B cell (primary cell): Measurements from ENCODE around the gene KCND3. TPM values are rescaled to one million over a fixed set of nuclear protein-coding genes. Genes with fewer than 3 reads are reported as not detected.

Experiments used
- ATAC-seq: fragments of 200-7000 bp; cut with Tn5 transposase; one replicate; pipeline ENCODE4 v1.10.0; 2021; ENCODE audit warnings: low read depth, mild to moderate bottlenecking, moderate number of reproducible peaks, moderate library complexity
- CTCF ChIA-PET: fragments of 350-600 bp; sonication (Branson Sonifier 250); formaldehyde crosslinking; loops from one replicate; lab custom pipeline; 2021; ENCODE audit warnings: antibody characterized with exemption, inconsistent platforms; lab: Charles Lee
- POLR2A ChIA-PET: fragments of 350-600 bp; sonication (Branson Sonifier 250); formaldehyde crosslinking; loops from one replicate; lab custom pipeline; 2021; ENCODE audit warnings: antibody characterized with exemption; lab: Charles Lee
- DNase-seq: peaks from one replicate; pipeline ENCODE4 v3.0.0; 2013
- H2AFZ ChIP-seq: 2 replicates; pipeline ENCODE4 v1.6.1; 2012; ENCODE audit warnings: mild to moderate bottlenecking, low read depth, low read length; ENCODE audit not compliant: insufficient read depth, poor library complexity, severe bottlenecking
- H3K27ac ChIP-seq, 2 donors: 1 replicate in 1 of 2; 2 replicates in 1 of 2; pipeline ENCODE4 v1.5.1; 2012 to 2013; ENCODE audit warnings: low read length in 2 of 2, mild to moderate bottlenecking in 2 of 2, moderate library complexity in 1 of 2
- H3K27me3 ChIP-seq, 4 experiments: fragments of 200-600 bp in 1 of 4; sonication (generic) in 1 of 4; replicated peaks in 1 of 4; 1 replicate in 2 of 4; 2 replicates in 2 of 4; pipeline versions ENCODE4 v1.6.1 to v1.7.0; 2013 to 2016; ENCODE audit warnings: low read length in 3 of 4, mild to moderate bottlenecking in 2 of 4, mixed read lengths in 1 of 4, moderate library complexity in 1 of 4; ENCODE audit not compliant: insufficient read depth in 4 of 4, control insufficient read depth in 3 of 4; ENCODE audit errors: control extremely low read depth in 1 of 4
- H3K36me3 ChIP-seq, 2 experiments: replicated peaks in 1 of 2; 1 replicate in 1 of 2; 2 replicates in 1 of 2; pipeline versions ENCODE4 v1.6.1 to v1.7.1; 2013; ENCODE audit warnings: low read length in 1 of 2; ENCODE audit not compliant: insufficient read depth in 2 of 2, control insufficient read depth in 1 of 2; ENCODE audit errors: control extremely low read depth in 1 of 2, extremely low read depth in 1 of 2
- H3K4me1 ChIP-seq, 2 donors: fragments of 200-600 bp in 1 of 2; sonication (generic) in 1 of 2; 1 replicate in 1 of 2; 2 replicates in 1 of 2; pipeline versions ENCODE4 v1.5.1 to v1.6.1; 2013 to 2017; ENCODE audit warnings: low read length in 2 of 2; ENCODE audit not compliant: control insufficient read depth in 2 of 2, insufficient read depth in 2 of 2
- H3K4me2 ChIP-seq: replicated peaks from 2 replicates; pipeline ENCODE3; 2012; ENCODE audit warnings: mild to moderate bottlenecking, low read depth, low read length; ENCODE audit not compliant: poor library complexity, severe bottlenecking
- H3K4me3 ChIP-seq, 5 experiments: fragments of 200-600 bp in 1 of 5; sonication (generic) in 1 of 5; 1 replicate in 3 of 5; 2 replicates in 2 of 5; pipeline versions ENCODE4 v1.5.1 to v1.7.0; 2011 to 2016; ENCODE audit warnings: low read length in 4 of 5, mild to moderate bottlenecking in 4 of 5, low read depth in 2 of 5, control low read depth in 1 of 5, moderate library complexity in 1 of 5; ENCODE audit not compliant: insufficient read depth in 1 of 5; ENCODE audit errors: control extremely low read depth in 1 of 5, extremely low read depth in 1 of 5
- H3K79me2 ChIP-seq: fragments of 200-600 bp; sonication (generic); one replicate; pipeline ENCODE4 v1.6.0; 2016; ENCODE audit warnings: low read length; ENCODE audit not compliant: control insufficient read depth, insufficient read depth
- H3K9ac ChIP-seq: fragments of 200-600 bp; sonication (generic); 2 replicates; pipeline ENCODE4 v1.6.1; 2017; ENCODE audit warnings: mild to moderate bottlenecking, low read length, moderate library complexity
- H3K9me3 ChIP-seq, 3 donors: one replicate each; pipeline versions ENCODE4 v1.6.1 to v1.7.1; 2013; ENCODE audit warnings: low read length in 2 of 3; ENCODE audit not compliant: control insufficient read depth in 2 of 3, insufficient read depth in 1 of 3; ENCODE audit errors: control extremely low read depth in 1 of 3
- H4K20me1 ChIP-seq: 2 replicates; pipeline ENCODE4 v1.6.0; 2012; ENCODE audit warnings: mild to moderate bottlenecking, low read length; ENCODE audit not compliant: insufficient read depth, control insufficient read depth, poor library complexity, severe bottlenecking
- H3K27ac Mint-ChIP-seq: one replicate; pipeline ENCODE4 v1.8.0; 2021; ENCODE audit warnings: mixed read lengths
- H3K27me3 Mint-ChIP-seq: one replicate; pipeline ENCODE4 v1.8.0; 2021; ENCODE audit warnings: mixed read lengths
- H3K4me1 Mint-ChIP-seq: one replicate; pipeline ENCODE4 v1.8.0; 2021; ENCODE audit warnings: mixed read lengths
- H3K4me3 Mint-ChIP-seq: one replicate; pipeline ENCODE4 v1.8.0; 2021; ENCODE audit warnings: mixed read lengths
- H3K9me3 Mint-ChIP-seq: one replicate; pipeline ENCODE4 v1.8.0; 2022; ENCODE audit warnings: mixed read lengths; ENCODE audit not compliant: insufficient read depth
- EZH2 ChIP-seq: IDR thresholded peaks from 2 replicates; pipeline ENCODE4 v1.6.1; 2012; ENCODE audit warnings: borderline replicate concordance, low read depth, mild to moderate bottlenecking, moderate library complexity, low read length; ENCODE audit not compliant: insufficient read depth, poor library complexity, severe bottlenecking
- WGBS: methylation state at CpG from one replicate; pipeline ENCODE4 v1.1.5; 2013; ENCODE audit warnings: missing lambda C conversion rate; ENCODE audit not compliant: insufficient coverage; 5-methylcytosine and 5-hydroxymethylcytosine counted together
- intact Hi-C: fragments of 100-400 bp; cut with micrococcal nuclease; formaldehyde crosslinking; loops from one replicate; pipeline ENCODE4 v1.10.0; 2022
- polyA plus RNA-seq: library from polyadenylated mRNA; depleted of rRNA; stranded (reverse); fragments of >200 nt; gene quantifications from 2 replicates; pipeline ENCODE4 v1.2.3, GENCODE V29; 2012
- total RNA-seq, 2 donors: library from RNA; stranded (reverse); fragments of 120-200 nt in 1 of 2; gene quantifications; 1 replicate in 1 of 2; 2 replicates in 1 of 2; pipeline versions ENCODE4 v1.2.3 to v1.2.4, GENCODE V29; 2013 to 2022
- TF ChIP-seq, protein P1 (sequence below): fragments of 200-600 bp; IDR thresholded peaks from one replicate; pipeline ENCODE4 v1.8.0; 2022; ENCODE audit warnings: antibody characterized with exemption, mild to moderate bottlenecking

The KCND3 gene
- total and polyA plus RNA-seq, 2 donors (not counting 1 experiment from before 2014, with no cell fraction given), result 0.07 TPM; not detected in 1

DNA sequence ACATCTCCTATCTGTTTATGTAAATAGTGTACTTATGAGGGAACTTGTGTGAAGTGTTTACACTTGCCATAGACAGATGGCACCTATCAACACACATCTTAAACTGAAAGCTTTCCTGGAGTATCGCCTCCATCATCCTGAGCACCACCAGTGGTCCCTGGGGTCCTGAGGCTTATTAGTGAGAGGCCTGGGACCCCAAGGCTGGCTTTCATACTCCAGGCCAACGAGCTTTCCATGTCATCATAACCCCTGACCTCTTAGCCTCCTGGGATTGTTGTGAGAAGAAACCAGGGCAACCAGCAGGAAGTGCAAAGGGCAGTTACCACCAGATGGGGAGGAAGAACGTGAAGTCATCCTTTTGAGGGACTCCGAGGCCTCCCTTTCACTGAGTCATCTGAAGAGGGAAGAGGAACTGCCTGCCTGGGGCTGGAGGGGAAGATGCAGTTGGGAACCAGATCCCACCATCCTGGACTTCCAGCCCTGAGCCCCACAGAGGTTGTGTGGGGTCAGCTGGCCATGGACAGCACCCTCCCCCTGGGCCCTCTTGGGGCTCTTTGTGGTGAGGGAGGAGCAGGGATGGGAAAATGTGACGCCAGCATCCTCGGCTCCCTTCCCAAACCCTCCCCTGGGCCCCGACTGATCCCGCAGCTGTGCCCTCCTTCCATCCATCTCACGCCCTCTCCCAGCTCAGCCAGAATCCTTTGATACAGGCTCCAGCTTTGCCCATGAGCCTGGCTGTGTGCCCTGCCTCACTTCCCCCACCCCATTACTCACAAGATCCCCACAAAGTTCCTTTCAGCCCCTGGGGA, 256.1 kb downstream of the KCND3 start:
- no peak for TF ChIP-seq EZH2
- TF ChIP-seq, protein P1, sequence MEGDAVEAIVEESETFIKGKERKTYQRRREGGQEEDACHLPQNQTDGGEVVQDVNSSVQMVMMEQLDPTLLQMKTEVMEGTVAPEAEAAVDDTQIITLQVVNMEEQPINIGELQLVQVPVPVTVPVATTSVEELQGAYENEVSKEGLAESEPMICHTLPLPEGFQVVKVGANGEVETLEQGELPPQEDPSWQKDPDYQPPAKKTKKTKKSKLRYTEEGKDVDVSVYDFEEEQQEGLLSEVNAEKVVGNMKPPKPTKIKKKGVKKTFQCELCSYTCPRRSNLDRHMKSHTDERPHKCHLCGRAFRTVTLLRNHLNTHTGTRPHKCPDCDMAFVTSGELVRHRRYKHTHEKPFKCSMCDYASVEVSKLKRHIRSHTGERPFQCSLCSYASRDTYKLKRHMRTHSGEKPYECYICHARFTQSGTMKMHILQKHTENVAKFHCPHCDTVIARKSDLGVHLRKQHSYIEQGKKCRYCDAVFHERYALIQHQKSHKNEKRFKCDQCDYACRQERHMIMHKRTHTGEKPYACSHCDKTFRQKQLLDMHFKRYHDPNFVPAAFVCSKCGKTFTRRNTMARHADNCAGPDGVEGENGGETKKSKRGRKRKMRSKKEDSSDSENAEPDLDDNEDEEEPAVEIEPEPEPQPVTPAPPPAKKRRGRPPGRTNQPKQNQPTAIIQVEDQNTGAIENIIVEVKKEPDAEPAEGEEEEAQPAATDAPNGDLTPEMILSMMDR, result no peak
- POLR2A ChIA-PET, result no interaction called here
- DNase-seq (no peak), ATAC-seq (no peak)
- no peaks in the 10 kb centered on the region for H3K79me2 ChIP-seq
- Mint-ChIP-seq H3K4me1 (peaks cover 13% of the 10 kb centered on the region), H3K27me3 (no peaks in the 10 kb centered on the region), H3K27ac (no peak overlapping the region), H3K4me3 (no peak overlapping the region), H3K9me3 (no peaks in the 10 kb centered on the region)
- H2AFZ ChIP-seq, result no peak overlapping the region
- no peak overlapping the region for H3K9ac ChIP-seq
- CTCF ChIA-PET, result interaction anchor here (0.5 kb wide), 1 partner anchor 225 kb away, joined by 3 read pairs; no protein-coding TSS in a partner anchor
- H3K4me3 ChIP-seq, result no peak overlapping the region
- no peak overlapping the region for H3K4me2 ChIP-seq
- no peaks in the 10 kb centered on the region for H3K9me3 ChIP-seq
- 100% methylated on average over 1 of the region's 9 CpGs for WGBS
- H3K27ac ChIP-seq, result no peak overlapping the region
- peaks cover 0 to 16% (median 4%) of the 10 kb centered on the region in 4 experiments for H3K27me3 ChIP-seq
- intact Hi-C loops, result no loop called here
- H3K36me3 ChIP-seq, result no peaks in the 10 kb centered on the region
- H4K20me1 ChIP-seq, result no peaks in the 10 kb centered on the region
- peaks cover 7 to 18% of the 10 kb centered on the region in 2 donors for H3K4me1 ChIP-seq

DNA sequence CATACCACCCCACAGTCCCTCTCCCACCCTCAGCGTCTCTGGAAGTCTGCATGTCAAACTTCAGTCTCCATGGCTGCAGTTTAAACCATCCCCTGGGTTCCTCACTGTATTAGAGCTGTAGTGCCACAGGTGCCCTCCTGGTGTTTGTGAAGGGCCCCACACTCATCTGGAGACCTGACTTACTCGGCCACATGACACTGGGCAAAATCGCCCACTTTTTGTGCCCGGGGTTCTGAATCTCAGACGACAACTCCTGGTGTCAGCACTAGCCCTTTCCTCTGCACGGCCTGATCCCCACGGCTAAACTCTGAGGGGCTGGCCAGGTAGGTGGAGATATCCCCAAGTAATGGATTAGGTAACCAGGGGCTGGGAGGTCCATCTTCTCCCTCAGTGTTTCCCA, 256.8 kb downstream of the KCND3 start:
- no peaks in the 10 kb centered on the region for H3K79me2 ChIP-seq
- no peaks in the 10 kb centered on the region for H3K9me3 Mint-ChIP-seq
- H3K27me3 ChIP-seq, result peaks cover 0 to 12% (median 4%) of the 10 kb centered on the region in 4 experiments
- no peak overlapping the region for H3K9ac ChIP-seq
- no peak overlapping the region for H3K4me3 Mint-ChIP-seq
- no peaks in the 10 kb centered on the region for H3K9me3 ChIP-seq
- no peak overlapping the region for H3K27ac ChIP-seq
- ChIA-PET CTCF (interaction anchor here (0.5 kb wide), 1 partner anchor 224 kb away, joined by 3 read pairs; no protein-coding TSS in a partner anchor), POLR2A (no interaction called here)
- 97% methylated on average over 5 of the region's 7 CpGs for WGBS
- no peaks in the 10 kb centered on the region for H3K36me3 ChIP-seq
- no peak for ATAC-seq
- DNase-seq, result no peak
- no peak for TF ChIP-seq EZH2
- TF ChIP-seq, protein P1, result no peak
- peaks cover 7% of the 10 kb centered on the region for H3K4me1 Mint-ChIP-seq
- no peak overlapping the region for H2AFZ ChIP-seq
- no peak overlapping the region for H3K4me3 ChIP-seq
- peaks cover 3 to 11% of the 10 kb centered on the region in 2 donors for H3K4me1 ChIP-seq
- H3K27ac Mint-ChIP-seq, result no peak overlapping the region
- intact Hi-C loops, result no loop called here
- H4K20me1 ChIP-seq, result no peaks in the 10 kb centered on the region
- no peak overlapping the region for H3K4me2 ChIP-seq
- no peaks in the 10 kb centered on the region for H3K27me3 Mint-ChIP-seq
